NCI-H2107 treated with DMSO at 0.1 percent for 48 hours (cell line): ENCODE measurements around the gene TMEM130.
"Not testable (repeated sequence)": the region's sequence is repeated elsewhere in the genome, so short reads cannot be mapped to it uniquely, and the experiment has no call there.

Experiments
- DNase-seq: peaks from one replicate; lab custom pipeline; 2025; ENCODE audit not compliant: unreplicated experiment; lab: John Stamatoyannopoulos, UW

Gene TMEM130

GRCh38 chr7:98877692-98878364, 8.0 kb upstream of the TMEM130 start:
- DNase-seq = no peak

- DNase-seq = no peak
Observed at GRCh38 chr7:98877146-98877545, 7.3 kb upstream of the TMEM130 start.

- no peak for DNase-seq
Observed at GRCh38 chr7:98875501-98875900, 5.7 kb upstream of the TMEM130 start.

- DNase-seq = no peak
Observed at GRCh38 chr7:98874942-98875341, 5.1 kb upstream of the TMEM130 start.

- not testable (repeated sequence) for DNase-seq
Observed at GRCh38 chr7:98873610-98874009, 3.8 kb upstream of the TMEM130 start.

- no peak for DNase-seq
Observed at GRCh38 chr7:98872328-98872924, 2.6 kb upstream of the TMEM130 start.

- DNase-seq = no peak
Observed at GRCh38 chr7:98870807-98871491, 1.1 kb upstream of the TMEM130 start.

- DNase-seq = peak; percentile 84
Observed at GRCh38 chr7:98870121-98870651, 372 bp upstream of the TMEM130 start.

GRCh38 chr7:98869027-98869596, 702 bp downstream of the TMEM130 start:
- DNase-seq = no peak

GRCh38 chr7:98868450-98868849, 1.4 kb downstream of the TMEM130 start:
- DNase-seq = no peak

- DNase-seq = peak; percentile 10
Observed at GRCh38 chr7:98866765-98867164, 3.0 kb downstream of the TMEM130 start.

GRCh38 chr7:98866351-98866750, 3.5 kb downstream of the TMEM130 start:
- DNase-seq = no peak

GRCh38 chr7:98864731-98865453, 4.9 kb downstream of the TMEM130 start:
- no peak for DNase-seq

GRCh38 chr7:98863601-98864000, 6.2 kb downstream of the TMEM130 start:
- no peak for DNase-seq

- no peak for DNase-seq
Observed at GRCh38 chr7:98862716-98863420, 6.9 kb downstream of the TMEM130 start.

- DNase-seq = no peak
Observed at GRCh38 chr7:98862203-98862602, 7.6 kb downstream of the TMEM130 start.

GRCh38 chr7:98860071-98860470, 9.7 kb downstream of the TMEM130 start:
- DNase-seq = no peak

GRCh38 chr7:98855610-98856422, 14.0 kb downstream of the TMEM130 start:
- no peak for DNase-seq

GRCh38 chr7:98852826-98853225, 17.0 kb downstream of the TMEM130 start:
- no peak for DNase-seq

- DNase-seq = no peak
Observed at GRCh38 chr7:98848918-98849317, 20.9 kb downstream of the TMEM130 start.
